ENCODE measurements around the gene RBM39. TPM values are rescaled to one million over a fixed set of nuclear protein-coding genes. Genes with fewer than 3 reads are reported as not detected.

The RBM39 gene
- total and polyA plus RNA-seq, 10 of the 15 experiments (the other 5 are each of a cell fraction or from before 2014, with no cell fraction given): 135 to 280 (median 217) TPM

DNA sequence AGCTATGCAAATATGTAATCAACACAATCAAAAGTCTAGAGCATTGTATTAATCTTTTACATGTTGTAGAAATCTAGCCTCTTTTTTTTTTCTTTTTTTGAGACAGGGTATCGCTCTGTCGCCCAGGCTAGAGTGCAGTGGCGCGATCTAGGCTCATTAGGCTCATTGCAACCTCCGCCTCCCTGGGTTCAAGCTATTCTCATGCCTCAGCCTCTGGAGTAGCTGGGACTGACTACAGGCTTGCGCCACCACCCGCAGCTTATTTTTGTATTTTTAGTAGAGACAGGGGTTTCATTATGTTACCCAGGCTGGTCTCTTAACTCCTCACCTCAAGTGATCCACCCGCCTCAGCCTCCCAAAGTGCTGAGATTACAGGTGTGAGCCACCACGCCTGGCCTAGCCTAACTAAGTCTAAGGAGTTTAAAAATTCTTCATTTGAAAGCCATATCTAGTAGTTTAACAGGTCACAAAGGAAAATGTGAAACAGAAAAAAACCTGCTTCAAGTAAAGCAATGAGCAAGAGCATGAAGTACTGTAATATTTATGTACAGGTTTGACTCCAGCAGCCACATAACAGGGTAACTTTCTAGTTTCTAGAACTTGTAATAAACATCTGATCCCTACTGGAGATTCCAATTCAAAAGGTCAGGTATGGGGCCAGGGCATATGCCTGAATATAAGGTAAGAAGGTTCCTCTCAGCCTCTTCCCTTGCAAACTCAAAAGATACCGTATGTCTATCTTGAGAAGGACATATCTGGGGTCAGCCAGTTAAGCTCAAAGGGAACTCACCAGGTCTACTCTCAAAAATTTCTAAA lies 81.7 kb downstream of the RBM39 start:
- ChIA-PET CTCF (interaction anchor here (0.6 to 5.8 kb wide), 6 partner anchors 16 to 179 kb away, joined by 3 to 31 read pairs (median 4); no protein-coding TSS in a partner anchor), SMC1A (ENCODE audit: uncharacterized antibody, unreplicated experiment) (interaction anchor here (0.6 to 4.8 kb wide), 11 partner anchors 12 to 293 kb away, joined by 3 to 28 read pairs (median 4); no protein-coding TSS in a partner anchor), RAD21 (ENCODE audit: unreplicated experiment) (interaction anchor here (1.3 to 4.5 kb wide), 3 partner anchors 8 to 42 kb away, joined by 3 to 29 read pairs (median 4); no protein-coding TSS in a partner anchor), POLR2A (interaction anchor here (0.6 to 1.2 kb wide), 3 partner anchors 43 to 170 kb away, joined by 3 to 5 read pairs (median 5); no protein-coding TSS in a partner anchor)
- Histone ChIP-seq H3K4me3 (peak overlapping the region; percentile 59; the same call in 1 of the 2 replicates), H3K9ac (ENCODE audit: control insufficient read depth, insufficient read depth, low read length) (no peak overlapping the region), H3K79me2 (ENCODE audit: control insufficient read depth, insufficient read depth, low read length) (peaks cover 96% of the 10 kb centered on the region), H4K20me1 (ENCODE audit: control insufficient read depth, insufficient read depth) (peaks cover 13% of the 10 kb centered on the region), H2AFZ (ENCODE audit: control insufficient read depth, low read depth, low read length) (no peak overlapping the region), H3K36me3 (ENCODE audit: control insufficient read depth in 2 of 2, insufficient read depth in 2 of 2, low read length in 1 of 2) (peaks cover 0 to 13% of the 10 kb centered on the region in 2 experiments; a peak in 1 of 4 replicates), H3K4me2 (ENCODE audit: control insufficient read depth, insufficient read depth) (peak overlapping the region; percentile 78), H3K4me1 (ENCODE audit: control insufficient read depth, insufficient read depth, low read length) (peaks cover 10% of the 10 kb centered on the region), H3K27me3 (replicated peaks in 1 of 2; ENCODE audit: control insufficient read depth in 2 of 2, insufficient read depth in 2 of 2, low read length in 1 of 2) (no peaks in the 10 kb centered on the region), H3K9me3 (replicated peaks; ENCODE audit: control insufficient read depth, insufficient read depth, low read length) (no peaks in the 10 kb centered on the region), H3K27ac (ENCODE audit: control insufficient read depth, insufficient read depth) (peak overlapping the region; percentile 46)
- no peak for FAIRE-seq
- WGBS (ENCODE audit: insufficient coverage, insufficient replicate concordance, low lambda C conversion rate, missing lambda C conversion rate): 89% methylated on average over 10 of the region's 10 CpGs
- ATAC-seq: no peak
- in situ Hi-C loops (cut with MboI): no loop called here
- TF ChIP-seq ATF7 (IDR thresholded peaks at IDR 0.05; ENCODE audit: low read depth) (no peak), PAX8 (IDR thresholded peaks at IDR 0.05) (no peak), NFXL1 (IDR thresholded peaks at IDR 0.05; ENCODE audit: borderline replicate concordance) (no peak), SMAD1 (IDR thresholded peaks at IDR 0.05; ENCODE audit: low read depth, partially characterized antibody) (no peak), DPF2 (IDR thresholded peaks at IDR 0.05) (no peak), EP300 (IDR thresholded peaks at IDR 0.05; ENCODE audit: borderline replicate concordance in 1 of 2, control insufficient read depth in 1 of 2, low read depth in 2 of 2, low read length in 2 of 2) (no peak), STAT3 (IDR thresholded peaks at IDR 0.05; ENCODE audit: low read depth, low read length) (no peak), CHD2 (IDR thresholded peaks at IDR 0.05; ENCODE audit: borderline replicate concordance, low read depth, low read length) (no peak), IKZF1 (conservative IDR thresholded peaks at IDR 0.05) (no peak), EED (IDR thresholded peaks at IDR 0.05; ENCODE audit: low read depth) (no peak), HDAC6 (IDR thresholded peaks at IDR 0.05; ENCODE audit: unreplicated experiment) (no peak)
- TF ChIP-seq, protein P1, sequence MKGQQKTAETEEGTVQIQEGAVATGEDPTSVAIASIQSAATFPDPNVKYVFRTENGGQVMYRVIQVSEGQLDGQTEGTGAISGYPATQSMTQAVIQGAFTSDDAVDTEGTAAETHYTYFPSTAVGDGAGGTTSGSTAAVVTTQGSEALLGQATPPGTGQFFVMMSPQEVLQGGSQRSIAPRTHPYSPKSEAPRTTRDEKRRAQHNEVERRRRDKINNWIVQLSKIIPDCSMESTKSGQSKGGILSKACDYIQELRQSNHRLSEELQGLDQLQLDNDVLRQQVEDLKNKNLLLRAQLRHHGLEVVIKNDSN (IDR thresholded peaks at IDR 0.05; ENCODE audit: borderline replicate concordance, extremely low read length, insufficient read depth, low read depth, low read length): no peak
- TF ChIP-seq, protein P2, sequence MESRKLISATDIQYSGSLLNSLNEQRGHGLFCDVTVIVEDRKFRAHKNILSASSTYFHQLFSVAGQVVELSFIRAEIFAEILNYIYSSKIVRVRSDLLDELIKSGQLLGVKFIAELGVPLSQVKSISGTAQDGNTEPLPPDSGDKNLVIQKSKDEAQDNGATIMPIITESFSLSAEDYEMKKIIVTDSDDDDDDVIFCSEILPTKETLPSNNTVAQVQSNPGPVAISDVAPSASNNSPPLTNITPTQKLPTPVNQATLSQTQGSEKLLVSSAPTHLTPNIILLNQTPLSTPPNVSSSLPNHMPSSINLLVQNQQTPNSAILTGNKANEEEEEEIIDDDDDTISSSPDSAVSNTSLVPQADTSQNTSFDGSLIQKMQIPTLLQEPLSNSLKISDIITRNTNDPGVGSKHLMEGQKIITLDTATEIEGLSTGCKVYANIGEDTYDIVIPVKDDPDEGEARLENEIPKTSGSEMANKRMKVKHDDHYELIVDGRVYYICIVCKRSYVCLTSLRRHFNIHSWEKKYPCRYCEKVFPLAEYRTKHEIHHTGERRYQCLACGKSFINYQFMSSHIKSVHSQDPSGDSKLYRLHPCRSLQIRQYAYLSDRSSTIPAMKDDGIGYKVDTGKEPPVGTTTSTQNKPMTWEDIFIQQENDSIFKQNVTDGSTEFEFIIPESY (IDR thresholded peaks at IDR 0.05): 0 out of 2 replicates have a peak, but pooled peaks have one; percentile 20
- TF ChIP-seq, protein P3, sequence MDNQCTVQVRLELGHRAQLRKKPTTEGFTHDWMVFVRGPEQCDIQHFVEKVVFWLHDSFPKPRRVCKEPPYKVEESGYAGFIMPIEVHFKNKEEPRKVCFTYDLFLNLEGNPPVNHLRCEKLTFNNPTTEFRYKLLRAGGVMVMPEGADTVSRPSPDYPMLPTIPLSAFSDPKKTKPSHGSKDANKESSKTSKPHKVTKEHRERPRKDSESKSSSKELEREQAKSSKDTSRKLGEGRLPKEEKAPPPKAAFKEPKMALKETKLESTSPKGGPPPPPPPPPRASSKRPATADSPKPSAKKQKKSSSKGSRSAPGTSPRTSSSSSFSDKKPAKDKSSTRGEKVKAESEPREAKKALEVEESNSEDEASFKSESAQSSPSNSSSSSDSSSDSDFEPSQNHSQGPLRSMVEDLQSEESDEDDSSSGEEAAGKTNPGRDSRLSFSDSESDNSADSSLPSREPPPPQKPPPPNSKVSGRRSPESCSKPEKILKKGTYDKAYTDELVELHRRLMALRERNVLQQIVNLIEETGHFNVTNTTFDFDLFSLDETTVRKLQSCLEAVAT (IDR thresholded peaks at IDR 0.05): peak; percentile 62
- no TSS peak for BruUV-seq (replicated peaks)
- intact Hi-C loops (cut with micrococcal nuclease; ENCODE audit: unreplicated experiment): no loop called here
- DNase-seq (ENCODE audit: low read depth, low spot score): no peak

Data from GM12878 (cell line).